H9 (cell line): ENCODE results near the gene FBLN2. TPM values are rescaled to one million over a fixed set of nuclear protein-coding genes. Genes with fewer than 3 reads are reported as not detected.
A peak's percentile ranks its signal among the peaks of the same experiment; 100 is the strongest.

Source experiments
- DNase-seq: peaks from one replicate; pipeline ENCODE4 v3.0.0-alpha.2; 2017
- H2AFZ ChIP-seq: one replicate; pipeline ENCODE4 v1.6.1; 2013; ENCODE audit warnings: mild to moderate bottlenecking, low read length, control low read depth, moderate library complexity
- H2AK5ac ChIP-seq: 2 replicates; pipeline ENCODE4 v1.6.1; 2013; ENCODE audit warnings: low read length, control low read depth, mixed read lengths; ENCODE audit not compliant: insufficient read length
- H2BK120ac ChIP-seq: one replicate; pipeline ENCODE4 v1.6.1; 2013; ENCODE audit warnings: low read depth, mild to moderate bottlenecking, low read length, control low read depth, inconsistent platforms; ENCODE audit not compliant: poor library complexity, severe bottlenecking
- H2BK12ac ChIP-seq: 2 replicates; pipeline ENCODE4 v1.6.1; 2013; ENCODE audit warnings: low read length, control low read depth, mixed read lengths, low read depth; ENCODE audit not compliant: insufficient read length
- H2BK15ac ChIP-seq: 2 replicates; pipeline ENCODE4 v1.6.1; 2013; ENCODE audit warnings: low read depth, low read length, control low read depth
- H2BK20ac ChIP-seq: one replicate; pipeline ENCODE4 v1.6.1; 2013; ENCODE audit warnings: low read depth, mild to moderate bottlenecking, low read length, control low read depth, inconsistent platforms; ENCODE audit not compliant: poor library complexity, severe bottlenecking
- H2BK5ac ChIP-seq: 2 replicates; pipeline ENCODE4 v1.6.1; 2013; ENCODE audit warnings: low read length, control low read depth, mixed read lengths; ENCODE audit not compliant: insufficient read length
- H3K14ac ChIP-seq: 2 replicates; pipeline ENCODE4 v1.6.1; 2013; ENCODE audit warnings: low read length, control low read depth; ENCODE audit not compliant: insufficient read depth
- H3K18ac ChIP-seq: 2 replicates; pipeline ENCODE4 v1.6.1; 2013; ENCODE audit warnings: low read depth, mild to moderate bottlenecking, mixed read lengths, low read length, control low read depth; ENCODE audit not compliant: insufficient read length
- H3K23ac ChIP-seq: 2 replicates; pipeline ENCODE4 v1.6.1; 2013; ENCODE audit warnings: low read length, control low read depth, mixed read lengths, low read depth; ENCODE audit not compliant: insufficient read length
- H3K23me2 ChIP-seq: 2 replicates; pipeline ENCODE4 v1.6.1; 2013; ENCODE audit warnings: low read depth, mild to moderate bottlenecking, mixed read lengths, low read length, control low read depth; ENCODE audit not compliant: insufficient read length, poor library complexity, severe bottlenecking
- H3K27ac ChIP-seq: 2 replicates; pipeline ENCODE4 v1.5.1; 2013; ENCODE audit warnings: low read length, control low read depth, mixed read lengths, low read depth; ENCODE audit not compliant: insufficient read length
- H3K27me3 ChIP-seq: 2 replicates; pipeline ENCODE4 v1.6.1; 2013; ENCODE audit warnings: low read length, control low read depth, inconsistent platforms; ENCODE audit not compliant: insufficient read depth
- H3K4ac ChIP-seq: 2 replicates; pipeline ENCODE4 v1.6.1; 2013; ENCODE audit warnings: low read depth, mild to moderate bottlenecking, control low read depth, inconsistent platforms, low read length, moderate library complexity
- H3K4me1 ChIP-seq: 2 replicates; pipeline ENCODE4 v1.6.1; 2013; ENCODE audit warnings: low read length, control low read depth, inconsistent platforms; ENCODE audit not compliant: insufficient read depth
- H3K4me2 ChIP-seq: 2 replicates; pipeline ENCODE4 v1.6.1; 2013; ENCODE audit warnings: low read length, control low read depth, mixed read lengths; ENCODE audit not compliant: insufficient read length, insufficient read depth
- H3K56ac ChIP-seq: 2 replicates; pipeline ENCODE4 v1.6.1; 2013; ENCODE audit warnings: low read depth, mild to moderate bottlenecking, mixed read lengths, low read length, control low read depth; ENCODE audit not compliant: insufficient read length
- H3K79me1 ChIP-seq: 2 replicates; pipeline ENCODE4 v1.6.1; 2013; ENCODE audit warnings: low read depth, mild to moderate bottlenecking, moderate library complexity, low read length, control low read depth, inconsistent platforms; ENCODE audit not compliant: insufficient read depth, poor library complexity, severe bottlenecking
- H3K79me2 ChIP-seq: 2 replicates; pipeline ENCODE4 v1.6.1; 2013; ENCODE audit warnings: low read length, control low read depth, inconsistent platforms; ENCODE audit not compliant: insufficient read depth
- H3K9ac ChIP-seq: 2 replicates; pipeline ENCODE4 v1.6.1; 2013; ENCODE audit warnings: low read length, control low read depth, mixed read lengths; ENCODE audit not compliant: insufficient read length; ENCODE audit errors: extremely low read depth
- H3K9me3 ChIP-seq: one replicate; pipeline ENCODE4 v1.6.1; 2013; ENCODE audit warnings: low read depth, low read length, inconsistent platforms; ENCODE audit not compliant: control insufficient read depth
- H3T11ph ChIP-seq: one replicate; pipeline ENCODE4 v1.6.1; 2013; ENCODE audit warnings: mild to moderate bottlenecking, low read length, control low read depth, inconsistent platforms
- H4K20me1 ChIP-seq: one replicate; pipeline ENCODE4 v1.6.1; 2013; ENCODE audit not compliant: control insufficient read depth, insufficient read length, insufficient read depth
- H4K5ac ChIP-seq: 2 replicates; pipeline ENCODE4 v1.6.1; 2013; ENCODE audit warnings: low read depth, mild to moderate bottlenecking, mixed read lengths, low read length, control low read depth; ENCODE audit not compliant: insufficient read length
- H4K8ac ChIP-seq: replicated peaks from 2 replicates; pipeline ENCODE4 v1.6.1; 2013; ENCODE audit warnings: low read length, control low read depth, mixed read lengths, low read depth; ENCODE audit not compliant: insufficient read length
- H4K91ac ChIP-seq: 2 replicates; pipeline ENCODE4 v1.6.1; 2013; ENCODE audit warnings: low read depth, mild to moderate bottlenecking, moderate library complexity, mixed read lengths, low read length, control low read depth; ENCODE audit not compliant: insufficient read length
- H3K27ac Mint-ChIP-seq, 3 experiments: 2 replicates in 2 of 3; 3 replicates in 1 of 3; pipeline ENCODE4 v1.8.0; 2020 to 2021; ENCODE audit warnings: mixed read lengths in 3 of 3, mild to moderate bottlenecking in 1 of 3, moderate library complexity in 1 of 3
- H3K27me3 Mint-ChIP-seq: 2 replicates; pipeline ENCODE4 v1.8.0; 2021; ENCODE audit warnings: low read depth, mild to moderate bottlenecking, moderate library complexity, mixed read lengths
- H3K36me3 Mint-ChIP-seq, 3 experiments: 2 replicates in 2 of 3; 3 replicates in 1 of 3; pipeline ENCODE4 v1.8.0; 2020 to 2021; ENCODE audit warnings: low read depth in 3 of 3, mixed read lengths in 3 of 3; ENCODE audit not compliant: insufficient read depth in 1 of 3
- H3K4me1 Mint-ChIP-seq, 2 experiments: 2 replicates each; pipeline ENCODE4 v1.8.0; 2020; ENCODE audit warnings: mixed read lengths in 2 of 2
- H3K4me3 Mint-ChIP-seq, 2 experiments: 2 replicates in 1 of 2; 3 replicates in 1 of 2; pipeline ENCODE4 v1.8.0; 2020 to 2021; ENCODE audit warnings: mild to moderate bottlenecking in 2 of 2, mixed read lengths in 2 of 2, moderate library complexity in 1 of 2
- H3K9me3 Mint-ChIP-seq, 2 experiments: 2 replicates in 1 of 2; 3 replicates in 1 of 2; pipeline ENCODE4 v1.8.0; 2020; ENCODE audit warnings: mild to moderate bottlenecking in 2 of 2, mixed read lengths in 2 of 2, moderate library complexity in 1 of 2
- WGBS: extraction: QIAGEN DNeasy Blood & Tissue Kit; methylation state at CpG from one replicate; pipeline ENCODE4 v1.1.7; 2013; ENCODE audit warnings: missing lambda C conversion rate, low lambda C conversion rate, mixed read lengths; ENCODE audit not compliant: insufficient read length; ENCODE audit errors: extremely low coverage; 5-methylcytosine and 5-hydroxymethylcytosine counted together
- total RNA-seq: library from RNA; stranded (reverse); gene quantifications from 2 replicates; pipeline ENCODE4 v1.2.1, GENCODE V29; 2021
- TF ChIP-seq, protein P1 (sequence below): fragments of 200-600 bp; sonication (generic); conservative IDR thresholded peaks from 3 replicates; pipeline ENCODE4 v1.8.0; 2021; ENCODE audit warnings: antibody characterized with exemption, mild to moderate bottlenecking

The FBLN2 gene
- total RNA-seq, 1 experiment from 2014 or later: 11.8 TPM

DNA sequence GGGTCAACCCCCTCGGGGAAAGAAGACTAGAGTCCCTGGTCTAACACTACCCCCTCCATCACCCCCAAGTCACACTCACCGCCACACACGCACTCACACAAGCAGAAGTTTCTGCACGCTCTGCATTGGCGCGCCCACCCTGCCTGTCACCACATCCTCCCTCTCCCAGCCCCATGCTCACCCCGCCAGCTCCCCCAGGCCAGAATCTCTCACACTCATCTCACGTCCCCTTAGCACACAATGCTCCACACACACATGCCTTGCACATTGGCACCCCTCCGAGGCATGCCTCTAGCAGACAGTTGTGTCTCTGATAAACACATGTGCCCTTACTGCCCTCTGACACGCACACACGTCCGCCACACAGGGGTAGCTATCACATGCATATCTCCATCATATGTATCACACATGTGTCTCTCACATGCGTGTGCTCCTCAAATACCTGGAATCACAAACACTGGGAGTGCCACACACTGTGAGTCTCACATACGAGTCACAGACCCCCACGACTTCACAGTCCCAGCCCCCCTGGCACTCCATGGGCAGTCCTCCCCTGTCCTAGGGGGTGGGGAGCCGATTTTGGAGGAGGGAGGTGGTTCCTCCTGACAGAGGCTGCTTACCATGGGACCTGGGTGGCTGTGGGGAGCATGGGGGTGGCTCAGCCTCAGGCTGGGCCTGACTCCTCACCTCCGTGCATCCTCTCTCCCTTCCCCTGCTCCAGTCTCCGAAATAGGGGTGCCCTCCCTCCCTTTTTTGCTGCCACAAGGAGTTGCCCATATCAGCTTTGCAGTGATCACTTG lies 898 bp downstream of the FBLN2 start:
- Histone ChIP-seq H3K4me2 (no peak overlapping the region), H2AFZ (no peak overlapping the region), H4K91ac (no peak overlapping the region), H3K9ac (no peak overlapping the region), H2BK20ac (no peak overlapping the region), H3K23ac (no peak overlapping the region), H3K56ac (no peak overlapping the region), H2AK5ac (no peak overlapping the region), H2BK12ac (no peak overlapping the region), H3K18ac (no peak overlapping the region), H2BK120ac (no peak overlapping the region), H2BK15ac (no peak overlapping the region), H4K20me1 (no peaks in the 10 kb centered on the region), H3K4me1 (no peaks in the 10 kb centered on the region; the same call in 1 of the 2 replicates), H3K14ac (no peak overlapping the region), H4K8ac (no peak overlapping the region), H3K79me1 (no peaks in the 10 kb centered on the region), H3K9me3 (no peaks in the 10 kb centered on the region), H2BK5ac (no peak overlapping the region), H3K79me2 (no peaks in the 10 kb centered on the region), H3K4ac (no peak overlapping the region), H3K23me2 (no peaks in the 10 kb centered on the region), H4K5ac (no peak overlapping the region), H3K27me3 (no peaks in the 10 kb centered on the region; the same call in 1 of the 2 replicates), H3K27ac (no peak overlapping the region), H3T11ph (no peak overlapping the region)
- TF ChIP-seq, protein P1, sequence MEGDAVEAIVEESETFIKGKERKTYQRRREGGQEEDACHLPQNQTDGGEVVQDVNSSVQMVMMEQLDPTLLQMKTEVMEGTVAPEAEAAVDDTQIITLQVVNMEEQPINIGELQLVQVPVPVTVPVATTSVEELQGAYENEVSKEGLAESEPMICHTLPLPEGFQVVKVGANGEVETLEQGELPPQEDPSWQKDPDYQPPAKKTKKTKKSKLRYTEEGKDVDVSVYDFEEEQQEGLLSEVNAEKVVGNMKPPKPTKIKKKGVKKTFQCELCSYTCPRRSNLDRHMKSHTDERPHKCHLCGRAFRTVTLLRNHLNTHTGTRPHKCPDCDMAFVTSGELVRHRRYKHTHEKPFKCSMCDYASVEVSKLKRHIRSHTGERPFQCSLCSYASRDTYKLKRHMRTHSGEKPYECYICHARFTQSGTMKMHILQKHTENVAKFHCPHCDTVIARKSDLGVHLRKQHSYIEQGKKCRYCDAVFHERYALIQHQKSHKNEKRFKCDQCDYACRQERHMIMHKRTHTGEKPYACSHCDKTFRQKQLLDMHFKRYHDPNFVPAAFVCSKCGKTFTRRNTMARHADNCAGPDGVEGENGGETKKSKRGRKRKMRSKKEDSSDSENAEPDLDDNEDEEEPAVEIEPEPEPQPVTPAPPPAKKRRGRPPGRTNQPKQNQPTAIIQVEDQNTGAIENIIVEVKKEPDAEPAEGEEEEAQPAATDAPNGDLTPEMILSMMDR: no peak
- peaks cover 38% of the 10 kb centered on the region for H3K27me3 Mint-ChIP-seq
- DNase-seq: no peak
- no peaks in the 10 kb centered on the region for H3K9me3 Mint-ChIP-seq
- no peak overlapping the region for H3K27ac Mint-ChIP-seq
- peaks cover 22 to 51% of the 10 kb centered on the region in 2 experiments for H3K4me1 Mint-ChIP-seq
- H3K36me3 Mint-ChIP-seq: no peaks in the 10 kb centered on the region
- WGBS: no CpG with 5 or more reads among the region's 18 CpGs
- H3K4me3 Mint-ChIP-seq: peak overlapping the region; percentile 51 to 79
